ENCODE data around the gene DUOXA1.

DNA sequence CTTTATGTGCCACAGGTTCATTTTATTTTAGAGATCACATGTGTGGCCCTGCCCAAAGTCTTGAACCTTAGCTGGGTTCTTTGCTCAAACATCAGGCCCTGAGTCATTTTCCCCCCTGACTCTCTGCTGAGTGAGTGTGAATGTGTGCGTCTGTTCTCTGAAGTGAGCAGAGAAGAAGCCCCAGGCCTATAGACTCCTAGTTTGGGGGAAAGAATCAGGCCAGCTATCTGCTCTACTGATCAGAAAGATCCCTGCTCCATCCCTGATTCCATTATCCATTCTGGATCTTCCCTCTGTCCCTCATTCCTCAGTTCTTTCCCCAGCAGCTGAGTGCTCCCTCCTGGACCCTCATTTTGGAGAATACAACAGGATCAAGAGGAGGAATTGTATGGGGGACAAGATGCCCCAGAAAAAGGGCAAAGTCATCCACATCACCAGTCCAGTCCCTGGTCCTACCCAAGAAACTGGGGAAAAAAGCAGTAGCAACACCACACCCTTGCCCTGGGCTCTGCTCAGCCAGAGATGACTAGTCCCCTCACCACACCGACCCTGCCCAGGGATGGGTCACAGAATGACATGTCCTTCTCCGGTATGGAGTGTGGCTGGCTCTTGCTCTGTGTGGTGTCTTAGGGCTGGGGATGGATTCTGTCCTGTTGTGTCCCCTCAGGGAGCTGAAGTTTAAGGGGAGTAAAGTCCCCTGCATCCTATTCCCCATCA is 3.3 kb upstream of the DUOXA1 start:
- no peak for TF ChIP-seq ZNF121 (CRISPR knock-in tag; IDR thresholded peaks at IDR 0.05)
- TF ChIP-seq, protein P1, sequence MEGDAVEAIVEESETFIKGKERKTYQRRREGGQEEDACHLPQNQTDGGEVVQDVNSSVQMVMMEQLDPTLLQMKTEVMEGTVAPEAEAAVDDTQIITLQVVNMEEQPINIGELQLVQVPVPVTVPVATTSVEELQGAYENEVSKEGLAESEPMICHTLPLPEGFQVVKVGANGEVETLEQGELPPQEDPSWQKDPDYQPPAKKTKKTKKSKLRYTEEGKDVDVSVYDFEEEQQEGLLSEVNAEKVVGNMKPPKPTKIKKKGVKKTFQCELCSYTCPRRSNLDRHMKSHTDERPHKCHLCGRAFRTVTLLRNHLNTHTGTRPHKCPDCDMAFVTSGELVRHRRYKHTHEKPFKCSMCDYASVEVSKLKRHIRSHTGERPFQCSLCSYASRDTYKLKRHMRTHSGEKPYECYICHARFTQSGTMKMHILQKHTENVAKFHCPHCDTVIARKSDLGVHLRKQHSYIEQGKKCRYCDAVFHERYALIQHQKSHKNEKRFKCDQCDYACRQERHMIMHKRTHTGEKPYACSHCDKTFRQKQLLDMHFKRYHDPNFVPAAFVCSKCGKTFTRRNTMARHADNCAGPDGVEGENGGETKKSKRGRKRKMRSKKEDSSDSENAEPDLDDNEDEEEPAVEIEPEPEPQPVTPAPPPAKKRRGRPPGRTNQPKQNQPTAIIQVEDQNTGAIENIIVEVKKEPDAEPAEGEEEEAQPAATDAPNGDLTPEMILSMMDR (IDR thresholded peaks at IDR 0.05) = no peak
- no peak for TF ChIP-seq ETV6 (CRISPR knock-in tag; IDR thresholded peaks at IDR 0.05)
- TF ChIP-seq, protein P2, sequence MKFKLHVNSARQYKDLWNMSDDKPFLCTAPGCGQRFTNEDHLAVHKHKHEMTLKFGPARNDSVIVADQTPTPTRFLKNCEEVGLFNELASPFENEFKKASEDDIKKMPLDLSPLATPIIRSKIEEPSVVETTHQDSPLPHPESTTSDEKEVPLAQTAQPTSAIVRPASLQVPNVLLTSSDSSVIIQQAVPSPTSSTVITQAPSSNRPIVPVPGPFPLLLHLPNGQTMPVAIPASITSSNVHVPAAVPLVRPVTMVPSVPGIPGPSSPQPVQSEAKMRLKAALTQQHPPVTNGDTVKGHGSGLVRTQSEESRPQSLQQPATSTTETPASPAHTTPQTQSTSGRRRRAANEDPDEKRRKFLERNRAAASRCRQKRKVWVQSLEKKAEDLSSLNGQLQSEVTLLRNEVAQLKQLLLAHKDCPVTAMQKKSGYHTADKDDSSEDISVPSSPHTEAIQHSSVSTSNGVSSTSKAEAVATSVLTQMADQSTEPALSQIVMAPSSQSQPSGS (CRISPR knock-in tag; IDR thresholded peaks at IDR 0.05; ENCODE audit: borderline replicate concordance, low read depth) = no peak
- no peak for TF ChIP-seq NR1H2 (CRISPR knock-in tag; IDR thresholded peaks at IDR 0.05)
- TF ChIP-seq FOXK1 (CRISPR knock-in tag; IDR thresholded peaks at IDR 0.05) = no peak
- TF ChIP-seq, protein P3, sequence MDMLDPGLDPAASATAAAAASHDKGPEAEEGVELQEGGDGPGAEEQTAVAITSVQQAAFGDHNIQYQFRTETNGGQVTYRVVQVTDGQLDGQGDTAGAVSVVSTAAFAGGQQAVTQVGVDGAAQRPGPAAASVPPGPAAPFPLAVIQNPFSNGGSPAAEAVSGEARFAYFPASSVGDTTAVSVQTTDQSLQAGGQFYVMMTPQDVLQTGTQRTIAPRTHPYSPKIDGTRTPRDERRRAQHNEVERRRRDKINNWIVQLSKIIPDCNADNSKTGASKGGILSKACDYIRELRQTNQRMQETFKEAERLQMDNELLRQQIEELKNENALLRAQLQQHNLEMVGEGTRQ (CRISPR knock-in tag; IDR thresholded peaks at IDR 0.05) = no peak
- no peak for TF ChIP-seq CBFB (CRISPR knock-in tag; IDR thresholded peaks at IDR 0.05; ENCODE audit: low read depth)
- TF ChIP-seq, protein P4, sequence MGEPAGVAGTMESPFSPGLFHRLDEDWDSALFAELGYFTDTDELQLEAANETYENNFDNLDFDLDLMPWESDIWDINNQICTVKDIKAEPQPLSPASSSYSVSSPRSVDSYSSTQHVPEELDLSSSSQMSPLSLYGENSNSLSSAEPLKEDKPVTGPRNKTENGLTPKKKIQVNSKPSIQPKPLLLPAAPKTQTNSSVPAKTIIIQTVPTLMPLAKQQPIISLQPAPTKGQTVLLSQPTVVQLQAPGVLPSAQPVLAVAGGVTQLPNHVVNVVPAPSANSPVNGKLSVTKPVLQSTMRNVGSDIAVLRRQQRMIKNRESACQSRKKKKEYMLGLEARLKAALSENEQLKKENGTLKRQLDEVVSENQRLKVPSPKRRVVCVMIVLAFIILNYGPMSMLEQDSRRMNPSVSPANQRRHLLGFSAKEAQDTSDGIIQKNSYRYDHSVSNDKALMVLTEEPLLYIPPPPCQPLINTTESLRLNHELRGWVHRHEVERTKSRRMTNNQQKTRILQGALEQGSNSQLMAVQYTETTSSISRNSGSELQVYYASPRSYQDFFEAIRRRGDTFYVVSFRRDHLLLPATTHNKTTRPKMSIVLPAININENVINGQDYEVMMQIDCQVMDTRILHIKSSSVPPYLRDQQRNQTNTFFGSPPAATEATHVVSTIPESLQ (CRISPR knock-in tag; IDR thresholded peaks at IDR 0.05) = no peak
